Measurements from ENCODE around the gene PSMD4. TPM values are rescaled to one million over a fixed set of nuclear protein-coding genes. Genes with fewer than 3 reads are reported as not detected.
"Not testable (repeated sequence)": the region's sequence is repeated elsewhere in the genome, so short reads cannot be mapped to it uniquely, and the experiment has no call there.

The PSMD4 gene
- total RNA-seq, 1 donor from 2014 or later, result 105 TPM

GRCh38 chr1:151273924-151274466 lies 19.5 kb downstream of the PSMD4 start:
- no peak for DNase-seq

- DNase-seq, result not testable (repeated sequence)
Measured at GRCh38 chr1:151275341-151275740, 20.8 kb downstream of the PSMD4 start.

- no peak for DNase-seq
Measured at GRCh38 chr1:151277249-151277648, 22.7 kb downstream of the PSMD4 start.

GRCh38 chr1:151281225-151281968 lies 26.9 kb downstream of the PSMD4 start:
- peak; percentile 99 for DNase-seq

- peak; percentile 100 for DNase-seq
Measured at GRCh38 chr1:151281969-151282882, 27.7 kb downstream of the PSMD4 start, which contains the start of gene ZNF687. Gene ZNF687 (plus strand): TSS chr1:151282299. CDS start chr1:151286292, 3,993 bp downstream.

GRCh38 chr1:151282883-151283725 lies 28.6 kb downstream of the PSMD4 start:
- DNase-seq, result peak; percentile 29

- DNase-seq, result no peak
Measured at GRCh38 chr1:151284013-151284577, 29.6 kb downstream of the PSMD4 start.

GRCh38 chr1:151286619-151287340 lies 32.2 kb downstream of the PSMD4 start:
- DNase-seq, result no peak

GRCh38 chr1:151287341-151287699 lies 32.8 kb downstream of the PSMD4 start:
- no peak for DNase-seq

GRCh38 chr1:151287767-151288500 lies 33.4 kb downstream of the PSMD4 start:
- DNase-seq, result no peak

GRCh38 chr1:151288502-151288901 lies 34.0 kb downstream of the PSMD4 start:
- no peak for DNase-seq

GRCh38 chr1:151289080-151289935 lies 34.8 kb downstream of the PSMD4 start:
- DNase-seq, result no peak

GRCh38 chr1:151289991-151290708 lies 35.6 kb downstream of the PSMD4 start:
- no peak for DNase-seq

GRCh38 chr1:151290709-151291303 lies 36.3 kb downstream of the PSMD4 start:
- DNase-seq, result no peak

- DNase-seq, result peak; percentile 69
Measured at GRCh38 chr1:151292207-151293030, 37.9 kb downstream of the PSMD4 start.

- no peak for DNase-seq
Measured at GRCh38 chr1:151293093-151293492, 38.6 kb downstream of the PSMD4 start.
